EL (cell line): Measurements from ENCODE around the gene EIF4B.

Experiments
- DNase-seq: peaks from one replicate; pipeline ENCODE4 v3.0.0-alpha.2; 2016

The EIF4B gene

DNA sequence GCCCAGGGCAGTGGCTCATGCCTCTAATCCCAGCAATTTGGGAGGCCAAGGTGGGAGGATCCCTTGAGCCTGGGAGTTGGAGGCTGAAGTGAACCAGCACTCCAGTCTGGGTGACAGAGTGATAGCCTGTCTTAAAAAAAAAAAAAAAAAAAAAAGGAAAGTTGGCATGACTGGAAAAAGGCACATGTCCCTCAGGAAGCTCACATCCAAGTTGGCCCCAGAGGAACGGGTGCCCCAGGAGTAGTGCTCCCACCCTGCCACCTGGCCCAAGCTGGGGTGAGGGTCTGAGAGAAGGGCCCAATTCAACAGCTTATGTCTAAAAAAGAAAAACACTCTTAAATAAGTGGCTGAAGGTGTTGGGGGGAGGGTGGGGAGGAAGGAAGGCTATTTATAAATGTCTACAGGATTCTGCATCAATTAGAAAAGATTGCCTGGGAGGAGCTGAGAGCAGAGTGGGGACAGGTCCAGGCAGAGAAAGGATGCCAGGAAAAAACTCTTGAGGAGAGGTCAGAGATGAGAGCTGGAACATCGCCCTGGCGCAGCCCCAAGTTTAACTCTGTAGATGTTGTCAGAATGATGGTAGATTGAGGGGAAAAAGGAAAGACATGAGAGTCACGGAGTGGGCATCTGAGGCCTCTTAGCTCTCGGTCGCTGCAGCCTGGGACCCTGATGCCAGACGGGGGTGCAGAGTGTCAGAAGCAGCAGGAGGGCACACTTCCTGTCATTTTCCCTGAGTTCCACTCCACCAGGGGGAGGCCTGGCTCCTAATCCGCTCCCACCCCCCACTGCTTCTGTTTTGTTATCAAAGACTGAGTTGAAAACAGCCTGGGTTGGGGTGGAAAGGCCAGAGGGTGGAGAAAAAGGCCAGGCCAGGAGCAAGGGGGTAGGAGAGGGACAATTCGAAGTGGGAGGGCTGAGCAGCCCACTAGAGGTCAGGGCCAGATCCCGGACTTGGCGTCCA is 65.6 kb downstream of the EIF4B start:
- no peak for DNase-seq

DNA sequence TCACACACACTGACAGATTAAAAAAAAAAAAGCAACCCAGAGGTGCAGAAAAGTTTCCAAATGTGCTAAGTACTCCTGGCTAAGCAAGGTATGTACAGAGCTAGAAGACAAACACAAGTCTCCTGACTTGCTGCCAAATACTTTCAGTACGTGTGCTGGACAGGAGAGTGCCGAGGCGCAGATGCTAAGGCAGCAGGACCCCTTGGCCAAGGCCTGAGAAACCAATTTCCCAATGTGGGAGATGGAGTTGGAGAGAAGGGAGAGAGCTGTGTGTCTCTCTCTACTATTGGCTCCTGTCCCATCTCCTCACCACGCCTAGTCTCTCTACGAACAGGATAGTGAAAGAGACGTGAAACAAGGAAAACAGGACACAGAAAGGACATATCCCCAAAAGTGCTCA is 67.6 kb downstream of the EIF4B start:
- DNase-seq, result no peak

DNA sequence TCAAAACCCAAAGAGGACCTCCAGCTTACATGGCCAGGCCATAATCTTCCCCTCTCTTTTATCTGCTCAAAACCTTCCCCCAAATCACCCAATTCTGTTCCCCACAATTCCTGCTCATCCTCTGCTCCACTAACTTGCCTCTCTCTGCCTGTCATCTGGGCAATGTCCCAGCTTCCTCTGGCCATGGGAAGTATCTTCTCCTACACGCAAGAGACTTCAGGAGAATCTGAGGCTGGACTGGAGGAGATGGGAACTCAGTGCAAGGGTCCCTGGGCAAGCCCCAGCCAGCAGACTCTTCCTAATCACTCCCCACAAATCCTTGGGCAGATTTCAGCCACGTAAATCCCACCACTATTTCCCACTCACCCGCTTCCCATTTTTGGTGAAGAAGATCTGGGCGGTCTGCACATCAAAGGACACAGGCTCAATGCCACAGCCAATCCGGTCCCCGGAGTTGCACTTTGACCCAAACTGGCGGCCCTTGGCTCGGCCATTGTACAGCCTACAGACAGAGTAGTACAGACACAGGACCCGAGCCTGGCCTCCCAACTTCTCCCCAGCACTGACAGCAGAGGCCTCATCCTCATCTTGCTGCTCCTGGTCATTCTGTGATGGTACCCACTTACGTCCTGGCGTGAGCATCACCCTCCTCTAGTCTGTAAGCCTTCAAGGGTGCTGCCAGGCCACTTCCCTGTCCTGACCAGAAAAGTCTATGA is 68.2 kb downstream of the EIF4B start:
- no peak for DNase-seq

DNA sequence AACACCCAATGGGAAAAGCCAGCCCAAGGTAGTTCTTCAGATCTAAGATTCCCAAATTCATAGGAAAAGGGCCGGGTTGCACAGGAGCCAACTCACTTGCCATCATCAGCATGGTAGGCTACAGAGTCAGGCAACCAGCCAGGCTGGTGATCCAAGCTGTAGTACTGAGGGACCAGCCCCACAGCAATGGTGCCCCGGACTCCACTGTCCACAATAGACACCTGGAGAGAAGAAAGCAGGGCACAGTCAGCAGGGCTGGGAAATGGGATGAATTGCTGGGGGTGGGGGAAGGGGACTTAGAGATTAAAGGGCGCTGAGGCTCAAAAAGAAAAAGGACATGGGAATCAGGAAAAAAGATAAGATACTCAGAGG is 68.7 kb downstream of the EIF4B start:
- DNase-seq, result no peak

DNA sequence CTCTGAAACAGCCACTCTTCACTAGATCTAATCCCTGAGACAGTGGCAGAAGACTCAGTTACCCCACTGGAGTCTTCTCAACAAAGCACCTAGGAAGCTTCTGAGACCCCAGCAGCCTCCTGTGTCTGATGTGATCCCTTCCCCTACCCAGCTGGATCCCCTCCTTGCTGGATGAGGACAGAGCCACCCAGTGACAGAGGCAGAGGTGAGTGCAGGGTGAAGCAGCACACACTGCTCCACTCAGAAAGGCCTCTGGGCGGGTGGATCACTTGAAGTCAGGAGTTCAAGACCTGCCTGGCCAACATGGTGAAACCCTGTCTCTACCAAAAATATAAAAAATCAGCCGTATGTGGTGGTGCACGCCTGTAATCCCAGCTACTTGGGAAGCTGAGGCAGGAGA is 70.2 kb downstream of the EIF4B start:
- DNase-seq, result no peak

DNA sequence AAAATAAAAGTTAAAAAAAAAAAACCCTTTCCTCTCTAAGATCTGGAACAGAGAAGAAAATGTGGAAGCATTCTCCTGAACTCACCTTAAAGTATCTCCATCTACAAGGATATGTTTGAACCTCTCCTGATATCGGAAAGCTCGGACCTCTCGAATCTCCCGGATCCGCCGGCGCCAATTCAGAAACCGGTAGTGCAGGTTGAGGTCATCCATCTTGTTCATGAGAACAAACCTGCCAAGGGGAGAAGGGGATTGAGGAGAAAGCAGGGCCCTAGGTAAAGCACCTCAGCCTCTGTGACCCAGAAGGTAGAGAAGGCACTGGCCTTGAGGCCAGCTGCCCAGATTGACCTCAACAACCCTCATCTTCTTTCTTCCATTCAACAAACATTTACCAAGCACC is 70.8 kb downstream of the EIF4B start:
- no peak for DNase-seq

DNA sequence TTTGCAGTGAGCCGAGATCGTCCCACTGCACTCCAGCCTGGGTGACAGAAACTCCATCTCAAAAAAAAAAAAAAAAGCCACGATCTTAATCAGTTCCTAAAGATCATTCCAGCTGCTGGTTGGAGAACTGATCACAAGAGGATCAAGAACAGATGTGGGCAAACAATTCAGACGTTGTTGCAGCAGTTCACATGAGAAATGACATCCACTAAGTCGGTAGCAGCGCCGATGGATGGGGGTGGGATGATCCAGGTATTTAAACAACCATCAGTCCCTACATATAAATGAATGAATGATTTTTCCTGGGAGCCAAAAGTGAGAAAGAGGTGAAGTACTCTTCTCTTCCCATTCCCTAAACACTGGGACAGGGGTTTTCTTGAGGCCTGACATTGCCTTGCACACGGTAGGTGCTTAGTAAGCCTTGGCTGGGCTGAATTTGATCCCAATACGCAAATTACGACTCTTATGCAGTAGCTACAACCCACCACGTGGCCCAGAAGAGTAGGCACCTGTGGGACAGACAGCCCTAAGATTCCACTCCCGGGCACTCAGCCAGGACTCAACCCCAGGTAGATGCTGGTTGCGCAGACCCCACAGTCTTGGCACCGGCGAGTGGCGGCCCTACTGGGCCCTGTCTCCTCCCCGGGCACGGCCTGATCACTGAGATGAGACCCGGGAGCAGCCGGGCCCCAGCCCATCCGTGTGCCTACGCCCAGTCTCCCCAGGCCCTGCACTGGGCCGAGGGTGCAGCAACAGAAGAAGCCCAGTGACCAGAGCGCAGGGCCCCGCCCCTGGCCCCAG is 72.4 kb downstream of the EIF4B start:
- no peak for DNase-seq

DNA sequence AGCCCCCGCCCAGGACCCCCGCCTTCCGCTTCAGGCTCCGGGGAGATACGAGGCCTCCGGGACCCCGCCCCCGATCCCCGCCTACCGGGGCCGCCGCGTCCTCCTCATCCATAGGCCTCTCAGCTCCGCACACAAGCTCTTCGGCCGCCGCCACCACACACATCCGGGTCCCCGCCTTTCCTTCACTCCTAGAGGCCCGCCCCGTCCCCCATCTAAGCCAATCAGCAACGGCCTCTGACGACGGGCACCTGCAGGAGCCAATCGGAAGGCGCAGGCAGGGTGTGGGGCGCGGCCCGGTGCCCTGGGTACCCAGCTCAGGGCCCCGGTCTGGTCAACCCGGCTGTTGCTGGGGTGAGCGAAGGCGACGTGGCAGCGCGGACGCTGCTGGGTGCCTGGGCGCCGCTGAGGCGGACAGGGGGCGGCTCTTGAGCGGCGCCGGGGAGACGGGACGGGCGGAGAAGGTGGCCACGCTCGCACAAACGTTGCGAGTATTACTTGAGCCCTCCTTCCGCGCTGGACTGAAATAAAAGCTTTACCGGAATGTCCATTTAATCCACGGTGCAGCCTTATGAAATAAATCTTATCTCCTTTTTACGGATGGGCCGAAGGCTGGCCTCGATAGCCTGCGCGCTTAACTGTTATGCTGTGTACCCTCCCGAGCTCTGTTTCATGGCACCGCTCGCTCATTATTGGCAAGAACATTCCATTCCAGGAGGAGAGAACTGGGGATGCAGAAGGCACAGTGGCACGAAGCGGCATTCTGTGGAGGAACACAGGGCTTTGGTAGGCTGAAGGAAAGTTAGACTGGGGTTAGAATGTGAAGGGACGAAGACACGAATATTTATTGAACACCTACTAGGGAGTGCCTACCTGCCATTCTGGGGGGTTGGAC is 73.2 kb downstream of the EIF4B start, which contains the start of gene SPRYD3:
Gene SPRYD3 (minus strand): TSS at position 165 of the 892 bp plus-strand sequence. CDS start 57 bp downstream, at position 108.
- peak; percentile 97 for DNase-seq

DNA sequence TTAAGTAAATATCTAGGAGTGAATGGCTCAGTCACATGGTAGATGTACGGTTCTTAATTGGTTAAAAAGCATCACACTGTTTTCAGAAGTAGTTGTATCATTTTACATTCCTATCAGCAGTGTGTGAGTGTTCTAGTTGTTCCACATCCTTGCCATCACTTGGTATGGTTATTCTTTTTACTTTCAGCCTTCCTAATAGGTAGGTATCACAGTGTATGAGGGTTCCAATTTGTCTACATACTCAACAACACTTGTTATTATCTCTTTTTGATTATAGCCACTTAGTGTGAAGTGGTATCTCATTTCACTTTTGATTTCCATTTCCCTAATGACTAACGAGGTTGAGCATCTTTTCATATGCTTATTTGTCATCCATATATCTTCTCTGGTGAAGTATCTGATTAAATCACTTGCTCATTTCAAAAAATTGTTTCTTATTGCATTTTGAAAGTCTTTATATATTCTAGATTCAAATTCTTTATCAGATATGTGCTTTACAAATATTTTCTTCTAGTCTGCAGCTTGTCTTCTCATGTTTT is 76.5 kb downstream of the EIF4B start:
- DNase-seq, result no peak

DNA sequence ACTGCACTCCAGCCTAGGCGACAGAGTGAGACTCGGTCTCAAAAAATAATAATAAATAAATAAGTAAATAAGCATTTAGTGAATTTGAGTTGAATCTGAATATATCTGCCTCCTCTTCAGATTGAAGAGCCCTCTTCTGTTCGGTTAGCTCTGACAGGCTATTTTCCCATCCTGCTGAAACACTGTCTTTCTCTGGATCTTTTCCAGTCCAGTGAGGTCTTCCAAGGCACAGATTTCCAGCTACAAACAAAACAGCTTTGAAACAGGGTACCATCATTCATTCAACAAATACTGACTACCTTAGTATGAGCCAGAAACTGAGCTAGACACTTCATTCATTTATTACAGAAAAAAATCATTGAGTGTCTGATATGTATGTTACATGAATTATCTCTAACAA is 80.1 kb downstream of the EIF4B start:
- no peak for DNase-seq

DNA sequence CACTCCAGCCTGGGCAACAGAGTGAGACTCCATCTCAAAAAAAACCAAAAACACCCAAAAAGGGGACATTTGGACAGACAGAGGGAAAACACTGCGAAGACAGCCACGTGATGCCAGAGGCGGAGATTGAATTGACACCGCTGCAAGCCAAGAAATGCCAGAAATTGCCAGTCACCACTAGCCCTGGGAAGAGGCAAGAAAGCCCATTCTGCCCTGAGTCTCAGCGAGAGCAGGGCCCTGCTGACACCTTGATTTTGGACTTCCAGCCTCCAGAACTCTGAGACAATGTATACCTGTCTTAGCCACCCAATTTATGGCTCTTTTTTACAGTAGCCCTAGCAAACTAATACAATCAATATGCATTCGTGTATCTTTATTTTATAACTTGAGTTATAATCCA is 83.8 kb downstream of the EIF4B start:
- no peak for DNase-seq

DNA sequence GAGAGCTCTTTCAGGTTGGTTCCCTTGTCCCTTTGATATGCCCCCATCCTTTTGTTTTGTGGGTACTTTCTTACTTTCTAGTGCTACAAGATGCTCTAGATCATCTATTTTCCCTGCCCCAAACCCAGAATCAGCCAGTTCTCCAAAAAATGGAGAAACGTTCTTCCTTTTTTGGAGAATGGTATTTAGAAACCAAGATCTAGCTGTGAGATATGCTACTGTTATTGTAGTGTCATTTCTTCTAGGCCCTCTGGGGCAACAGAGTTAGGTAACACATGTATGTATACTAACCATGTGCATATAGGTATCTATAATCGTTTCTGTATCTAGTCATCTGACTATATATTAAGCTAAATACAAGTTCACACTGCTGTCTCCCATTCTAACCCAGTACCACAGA is 84.3 kb downstream of the EIF4B start:
- DNase-seq, result no peak

DNA sequence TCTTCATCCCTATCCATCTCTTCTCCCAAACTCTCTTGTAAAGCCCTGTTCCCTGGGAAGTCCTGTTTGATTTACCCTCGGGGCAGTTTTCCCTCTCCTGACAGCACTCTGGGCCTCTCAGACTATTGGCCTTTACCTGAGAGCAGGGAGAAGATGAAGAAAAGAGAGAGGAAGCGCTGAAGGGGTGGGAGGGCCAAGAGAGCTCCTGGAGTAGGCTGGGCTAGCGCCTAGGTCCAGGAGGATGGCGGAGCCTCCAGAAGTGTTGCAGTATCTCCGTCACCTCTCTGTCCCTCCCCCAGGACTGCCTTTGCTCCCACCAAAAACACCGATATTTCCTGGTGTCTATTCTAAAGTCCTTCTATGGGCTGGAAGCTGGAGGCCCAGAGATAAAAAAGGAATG is 85.5 kb downstream of the EIF4B start:
- no peak for DNase-seq
